HuH-7.5 (cell line): ENCODE results near the gene TLR8.

Source experiments
- DNase-seq: peaks from one replicate; pipeline ENCODE4 v3.0.0; 2011; ENCODE audit warnings: low spot score

TLR8 gene

GRCh38 chrX:12906046-12906761, at the start of gene TLR8:
TSS of gene TLR8 (plus strand) at chrX:12906620. CDS start at chrX:12906707, 87 bp downstream.
- no peak for DNase-seq

DNA sequence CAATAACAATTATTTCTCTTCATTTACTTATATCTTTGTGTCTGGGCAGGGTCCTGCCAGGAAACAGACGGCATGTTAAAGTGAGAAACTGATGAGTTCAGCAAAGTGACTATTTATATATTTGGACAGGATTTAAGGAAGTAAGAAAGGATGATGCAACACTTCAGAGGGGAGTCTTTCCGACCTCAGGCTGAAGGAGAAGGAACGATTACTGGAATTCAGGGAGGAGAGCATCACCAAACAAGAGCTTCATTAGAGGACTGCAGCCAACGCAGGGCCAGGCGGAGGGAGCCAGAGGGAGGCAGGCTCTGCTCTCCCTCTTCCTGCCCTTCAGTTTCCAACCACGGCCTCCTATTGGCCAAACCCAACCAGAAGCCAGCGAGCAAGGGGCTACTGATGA, 41.1 kb upstream of the TLR8 start:
- DNase-seq, result no peak

GRCh38 chrX:12866451-12867377, 39.7 kb upstream of the TLR8 start, which contains the start of gene TLR7:
TSS of gene TLR7 (plus strand) at chrX:12867072. CDS start at chrX:12867579, 507 bp downstream.
- DNase-seq, result no peak

- DNase-seq, result no peak
These were observed 38.7 kb upstream of the TLR8 start for GRCh38 chrX:12867685-12868084.

DNA sequence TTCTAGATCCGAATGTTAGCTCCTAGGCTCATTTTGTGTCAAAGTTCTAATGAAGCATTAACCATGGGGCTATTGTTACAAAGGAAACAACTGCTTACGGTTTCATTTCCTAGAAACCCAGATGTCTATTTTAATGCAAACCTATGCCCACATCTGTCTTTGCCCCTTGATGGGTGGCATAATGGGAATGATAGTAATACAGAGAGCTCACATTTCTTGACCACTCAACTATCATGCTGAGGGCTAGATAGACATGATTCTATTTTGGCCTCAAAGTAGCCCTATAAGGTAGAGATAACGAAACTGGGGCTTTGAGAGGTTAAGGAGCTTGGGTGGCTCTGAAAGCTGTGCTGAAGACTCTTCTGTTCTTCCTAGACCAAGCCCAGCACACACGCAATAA, 37.7 kb upstream of the TLR8 start:
- DNase-seq, result no peak

DNA sequence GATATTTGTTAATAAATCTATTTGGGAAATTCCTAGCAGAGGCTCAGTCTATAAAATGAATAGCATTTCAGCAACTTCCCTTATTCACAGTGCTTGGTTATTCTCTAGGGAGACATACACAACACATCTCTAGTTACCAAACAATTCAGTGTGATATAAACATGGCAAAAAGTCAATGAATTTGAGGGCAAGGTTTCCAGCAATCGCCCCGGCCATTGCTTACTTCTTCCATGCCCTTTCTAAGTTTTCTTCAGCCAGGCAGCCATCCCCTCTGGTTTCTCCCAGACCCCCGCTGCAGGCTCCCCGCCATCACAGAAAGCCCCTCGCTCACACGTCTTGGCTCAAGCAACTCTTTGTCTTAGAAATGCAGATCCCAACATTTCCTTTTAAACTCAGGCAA, 35.2 kb upstream of the TLR8 start:
- DNase-seq, result no peak

DNA sequence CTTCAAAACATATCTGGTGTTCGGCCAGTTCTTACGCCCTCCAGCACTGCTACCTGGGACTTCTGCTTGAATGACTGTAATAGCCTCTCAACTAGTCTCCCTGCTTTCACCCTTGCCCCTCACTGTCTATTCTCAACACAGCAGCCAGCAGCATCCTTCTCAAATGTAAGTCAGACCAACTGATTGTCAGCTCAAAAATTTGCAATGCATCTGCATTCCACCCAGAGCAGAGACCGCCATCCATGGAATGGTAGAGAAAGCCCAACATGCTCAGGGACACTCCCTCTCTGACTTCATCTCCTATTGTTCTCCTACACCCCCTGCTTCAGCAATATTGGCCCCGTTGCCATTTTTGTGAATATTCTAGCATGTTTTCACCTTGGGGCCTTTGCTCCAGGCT, 33.7 kb upstream of the TLR8 start:
- DNase-seq, result no peak

DNA sequence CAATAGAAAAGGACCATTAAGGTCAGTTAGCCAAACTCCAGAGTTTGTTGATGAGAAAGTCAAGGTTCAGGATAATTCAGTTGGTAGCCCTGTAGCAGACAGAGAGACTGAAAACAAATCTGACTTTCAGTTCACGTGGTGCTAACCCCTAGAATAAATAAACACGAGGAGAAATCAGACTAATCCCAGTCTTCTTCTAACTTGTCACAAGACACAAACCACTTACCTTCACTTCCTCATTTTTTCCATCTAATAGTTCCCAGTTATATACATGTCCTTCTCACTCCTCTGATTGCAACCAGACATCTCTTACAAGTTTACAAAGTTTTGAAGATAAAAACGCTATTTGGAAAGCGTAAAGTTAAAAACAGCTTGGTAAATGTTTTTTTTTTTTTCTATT, 31.8 kb upstream of the TLR8 start:
- DNase-seq, result no peak

DNA sequence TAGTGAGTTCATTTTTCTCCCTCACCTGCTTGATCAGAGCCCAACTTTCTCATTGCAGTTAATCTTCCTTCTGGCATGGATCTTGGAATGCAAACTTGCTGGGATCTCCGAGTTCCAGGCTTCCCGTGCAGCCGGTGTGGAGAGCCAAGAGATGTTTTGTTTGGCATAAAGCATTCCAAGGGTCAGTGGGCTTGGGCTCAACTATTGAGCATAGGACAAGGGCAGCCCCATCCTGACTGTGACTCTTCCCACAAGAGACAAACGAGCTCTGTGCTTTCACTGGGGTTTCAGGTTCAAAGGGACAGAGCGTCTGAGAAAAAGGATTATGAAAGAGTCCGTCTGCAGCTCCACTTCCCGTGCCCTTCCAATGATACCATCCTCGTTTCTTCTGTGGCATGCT, 29.0 kb upstream of the TLR8 start:
- DNase-seq, result no peak

DNA sequence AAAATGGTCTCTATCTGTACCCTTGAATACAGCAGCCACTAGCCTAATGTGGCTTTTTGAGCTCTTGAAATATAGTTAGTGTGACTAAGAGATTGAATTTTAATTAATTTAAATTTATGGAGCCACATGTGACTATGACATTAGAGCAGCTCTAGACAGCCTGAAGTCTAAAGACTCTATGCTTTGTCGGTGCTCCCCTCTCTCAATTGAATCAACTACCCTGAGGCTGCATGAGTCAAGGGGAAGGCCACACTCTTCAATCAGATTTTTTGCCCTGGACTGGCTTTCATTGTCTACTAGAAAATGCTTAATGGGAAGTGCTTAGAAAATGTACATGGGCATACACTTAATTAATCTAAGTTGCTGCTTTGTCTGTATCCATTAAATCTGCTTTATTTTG, 27.9 kb upstream of the TLR8 start:
- DNase-seq, result no peak

GRCh38 chrX:12881914-12882313, 24.5 kb upstream of the TLR8 start:
- DNase-seq, result no peak

DNA sequence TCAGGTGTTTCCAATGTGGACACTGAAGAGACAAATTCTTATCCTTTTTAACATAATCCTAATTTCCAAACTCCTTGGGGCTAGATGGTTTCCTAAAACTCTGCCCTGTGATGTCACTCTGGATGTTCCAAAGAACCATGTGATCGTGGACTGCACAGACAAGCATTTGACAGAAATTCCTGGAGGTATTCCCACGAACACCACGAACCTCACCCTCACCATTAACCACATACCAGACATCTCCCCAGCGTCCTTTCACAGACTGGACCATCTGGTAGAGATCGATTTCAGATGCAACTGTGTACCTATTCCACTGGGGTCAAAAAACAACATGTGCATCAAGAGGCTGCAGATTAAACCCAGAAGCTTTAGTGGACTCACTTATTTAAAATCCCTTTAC, 20.9 kb upstream of the TLR8 start:
- no peak for DNase-seq

DNA sequence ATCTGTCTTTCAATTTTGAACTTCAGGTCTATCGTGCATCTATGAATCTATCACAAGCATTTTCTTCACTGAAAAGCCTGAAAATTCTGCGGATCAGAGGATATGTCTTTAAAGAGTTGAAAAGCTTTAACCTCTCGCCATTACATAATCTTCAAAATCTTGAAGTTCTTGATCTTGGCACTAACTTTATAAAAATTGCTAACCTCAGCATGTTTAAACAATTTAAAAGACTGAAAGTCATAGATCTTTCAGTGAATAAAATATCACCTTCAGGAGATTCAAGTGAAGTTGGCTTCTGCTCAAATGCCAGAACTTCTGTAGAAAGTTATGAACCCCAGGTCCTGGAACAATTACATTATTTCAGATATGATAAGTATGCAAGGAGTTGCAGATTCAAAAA, 19.9 kb upstream of the TLR8 start:
- no peak for DNase-seq

DNA sequence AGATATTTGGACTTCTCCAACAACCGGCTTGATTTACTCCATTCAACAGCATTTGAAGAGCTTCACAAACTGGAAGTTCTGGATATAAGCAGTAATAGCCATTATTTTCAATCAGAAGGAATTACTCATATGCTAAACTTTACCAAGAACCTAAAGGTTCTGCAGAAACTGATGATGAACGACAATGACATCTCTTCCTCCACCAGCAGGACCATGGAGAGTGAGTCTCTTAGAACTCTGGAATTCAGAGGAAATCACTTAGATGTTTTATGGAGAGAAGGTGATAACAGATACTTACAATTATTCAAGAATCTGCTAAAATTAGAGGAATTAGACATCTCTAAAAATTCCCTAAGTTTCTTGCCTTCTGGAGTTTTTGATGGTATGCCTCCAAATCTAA, 19.3 kb upstream of the TLR8 start:
- DNase-seq, result no peak

DNA sequence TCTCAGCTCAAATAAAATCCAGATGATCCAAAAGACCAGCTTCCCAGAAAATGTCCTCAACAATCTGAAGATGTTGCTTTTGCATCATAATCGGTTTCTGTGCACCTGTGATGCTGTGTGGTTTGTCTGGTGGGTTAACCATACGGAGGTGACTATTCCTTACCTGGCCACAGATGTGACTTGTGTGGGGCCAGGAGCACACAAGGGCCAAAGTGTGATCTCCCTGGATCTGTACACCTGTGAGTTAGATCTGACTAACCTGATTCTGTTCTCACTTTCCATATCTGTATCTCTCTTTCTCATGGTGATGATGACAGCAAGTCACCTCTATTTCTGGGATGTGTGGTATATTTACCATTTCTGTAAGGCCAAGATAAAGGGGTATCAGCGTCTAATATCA, 18.7 kb upstream of the TLR8 start:
- no peak for DNase-seq

GRCh38 chrX:12890467-12890866, 16.0 kb upstream of the TLR8 start:
- no peak for DNase-seq

DNA sequence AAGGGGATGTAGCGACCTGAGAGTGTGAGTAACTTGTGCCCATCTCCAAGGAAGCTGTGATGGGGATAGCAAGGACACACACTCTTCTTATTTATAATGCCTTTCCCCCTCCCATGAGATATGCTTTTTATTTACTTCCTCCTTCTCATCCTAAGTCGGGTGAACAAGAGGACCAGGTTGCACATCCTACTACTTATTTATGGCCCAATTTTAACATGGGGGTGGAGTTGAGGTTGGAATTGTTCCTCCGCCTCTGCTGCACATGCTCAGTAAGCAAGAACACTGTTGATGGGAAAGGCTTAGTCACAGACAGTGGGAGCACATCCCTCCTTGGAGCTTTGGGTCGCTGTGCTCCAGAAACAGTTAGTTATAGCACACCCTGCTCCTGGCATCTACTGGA, 15.2 kb upstream of the TLR8 start:
- DNase-seq, result no peak

DNA sequence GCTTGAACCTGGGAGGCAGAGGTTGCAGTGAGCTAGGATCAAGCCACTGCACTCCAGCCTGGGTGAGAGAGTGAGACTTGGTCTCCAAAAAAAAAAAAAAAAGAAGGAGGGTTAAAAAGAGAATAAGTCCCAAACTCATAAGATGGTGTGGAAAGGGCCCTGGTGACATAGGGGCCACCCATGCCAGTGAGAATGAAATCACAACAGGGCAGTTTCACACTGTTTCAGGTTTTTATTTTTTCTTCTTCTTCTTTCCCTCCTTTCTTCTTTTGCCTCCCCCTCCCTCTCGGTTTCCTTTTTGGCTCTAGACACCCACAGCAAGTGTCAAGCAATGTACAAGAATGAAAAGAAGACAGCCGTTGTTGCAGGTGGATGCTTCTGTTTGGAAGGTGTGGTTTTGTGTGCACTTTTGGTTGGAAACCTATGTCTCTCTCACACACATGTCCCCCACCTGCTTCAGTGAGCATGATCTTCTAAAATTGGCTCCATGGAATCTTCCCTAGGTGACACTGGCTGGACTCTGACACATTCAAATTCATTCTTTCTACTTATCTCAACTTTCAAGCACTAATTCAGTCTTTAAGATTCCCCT, 14.4 kb upstream of the TLR8 start:
- DNase-seq, result no peak

DNA sequence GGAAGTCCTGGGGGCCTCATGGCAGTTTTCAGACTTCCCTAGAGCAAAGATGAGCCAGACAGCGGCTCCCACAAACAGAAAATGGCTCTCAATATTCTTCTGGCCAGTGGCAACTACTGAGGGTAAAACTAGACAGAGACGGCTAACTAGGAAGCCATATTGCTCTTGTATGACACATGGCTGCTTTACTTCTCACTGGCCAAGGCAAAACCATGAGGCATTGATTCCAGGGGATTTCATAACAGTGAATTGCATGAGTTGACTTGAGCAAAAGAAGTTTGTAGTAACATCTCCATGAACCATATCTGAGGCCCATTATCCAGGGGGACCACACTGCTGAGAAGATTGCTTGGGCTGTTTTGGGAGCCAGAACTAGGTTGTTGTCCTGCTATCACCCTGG, 13.7 kb upstream of the TLR8 start:
- no peak for DNase-seq

- peak; percentile 8 for DNase-seq
These were observed 12.1 kb upstream of the TLR8 start for GRCh38 chrX:12894074-12895030.

DNA sequence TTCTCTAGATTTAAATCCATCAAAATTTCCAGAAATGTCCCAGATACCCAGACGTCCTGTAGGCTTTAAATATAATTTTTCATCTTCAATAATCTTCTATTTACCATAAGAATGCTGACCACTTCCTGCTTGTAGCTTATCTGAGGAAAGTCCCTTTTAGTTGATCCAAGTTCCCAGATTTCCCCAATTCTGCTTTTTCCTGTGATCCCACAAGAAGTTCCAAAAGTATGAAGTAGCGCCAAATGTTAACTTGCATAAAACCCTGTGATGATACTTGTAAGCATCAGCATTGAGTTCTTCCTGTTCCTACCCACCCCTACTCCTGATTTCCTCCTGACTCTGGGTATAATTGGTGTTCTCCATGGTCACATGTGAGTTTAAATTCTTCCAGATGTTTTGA, 10.6 kb upstream of the TLR8 start:
- DNase-seq, result no peak

DNA sequence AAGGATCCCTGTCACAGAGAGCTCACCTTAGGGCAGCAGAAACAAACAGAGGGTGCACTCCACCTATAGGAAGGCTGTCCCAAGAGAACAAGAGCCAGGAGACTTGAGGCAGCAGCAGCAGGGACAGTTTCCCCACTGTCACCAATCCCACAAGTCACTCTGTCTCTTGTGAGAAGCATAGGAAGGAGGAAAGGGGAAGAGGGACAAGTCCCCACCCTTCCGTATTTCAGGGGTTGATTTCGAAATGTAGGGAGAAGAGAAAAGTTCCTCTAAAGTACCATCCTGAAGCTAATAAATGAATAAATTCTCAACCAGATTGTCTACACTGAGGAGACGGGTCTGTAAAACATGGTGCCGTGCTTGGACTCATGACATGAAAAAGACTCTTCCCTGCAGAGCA, 9.5 kb upstream of the TLR8 start:
- no peak for DNase-seq
